ENCODE measurements around the gene KCNIP1.

The KCNIP1 gene

DNA sequence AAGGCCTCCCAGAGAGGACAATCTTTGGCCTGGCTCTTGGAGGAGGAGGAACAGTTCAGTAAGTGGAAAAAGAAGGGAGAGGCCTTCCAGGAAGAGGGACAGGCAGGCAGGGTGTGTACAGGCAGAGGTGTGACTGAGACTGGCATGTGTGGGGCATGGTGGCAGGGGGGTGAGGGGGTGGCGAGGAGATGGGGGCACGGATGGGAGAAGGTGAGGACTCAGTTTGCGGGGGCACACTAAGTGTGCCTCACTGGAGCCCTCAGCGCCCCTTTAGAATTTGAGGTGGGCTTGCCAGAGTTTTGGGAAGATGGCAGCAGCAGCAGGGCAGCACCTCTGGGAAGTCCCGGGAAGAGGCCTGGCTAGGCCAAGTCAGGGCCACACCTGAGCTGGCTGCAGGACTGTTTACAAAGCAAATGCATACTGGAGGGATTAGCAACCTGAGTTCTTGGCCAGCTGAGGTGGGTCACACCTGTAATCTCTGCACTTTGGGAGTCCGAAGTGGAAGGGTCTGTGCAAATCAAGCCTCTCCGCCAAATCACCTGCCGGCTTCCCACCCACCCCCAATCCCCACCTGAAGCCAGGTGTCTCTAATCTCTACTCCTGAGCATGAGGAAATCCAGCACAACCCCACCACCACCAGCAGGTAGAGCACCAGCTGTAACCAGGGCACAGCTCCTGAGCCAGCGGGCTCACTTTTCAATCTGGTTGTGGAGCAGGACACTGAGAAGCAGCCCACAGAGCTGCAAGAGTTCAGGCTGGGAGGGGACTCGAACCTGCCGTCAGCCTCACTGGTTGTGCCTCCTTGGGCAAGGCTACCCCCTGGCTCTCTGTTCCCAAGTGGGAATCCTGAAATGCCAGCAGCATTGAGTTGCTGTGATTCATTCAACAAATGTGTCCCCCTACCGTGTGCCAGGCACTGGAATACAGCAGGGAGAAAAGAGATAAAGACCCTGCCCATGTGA is 269.5 kb downstream of the KCNIP1 start:
- DNase-seq (ENCODE audit: low read depth): no peak

DNA sequence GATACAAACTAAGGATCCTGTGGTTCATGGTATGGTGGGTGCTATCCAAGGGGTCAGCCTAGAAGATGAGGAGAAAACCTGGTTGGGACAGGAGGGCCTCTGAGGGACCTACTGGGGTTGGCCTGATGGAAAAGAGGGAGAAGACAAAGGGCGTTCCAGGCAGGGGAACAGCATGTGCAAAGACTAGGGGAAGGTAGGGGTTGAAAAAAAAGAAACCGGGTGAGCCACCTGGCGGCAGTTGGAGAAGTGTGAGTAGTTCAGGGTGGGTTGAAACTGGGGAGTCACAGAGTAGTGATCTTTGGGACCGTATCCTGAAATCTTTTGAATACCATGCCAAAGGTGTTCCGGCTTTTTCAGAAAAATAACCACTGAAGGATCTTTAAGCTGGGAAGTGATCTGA is 271.0 kb downstream of the KCNIP1 start:
- TF ChIP-seq, protein P1, sequence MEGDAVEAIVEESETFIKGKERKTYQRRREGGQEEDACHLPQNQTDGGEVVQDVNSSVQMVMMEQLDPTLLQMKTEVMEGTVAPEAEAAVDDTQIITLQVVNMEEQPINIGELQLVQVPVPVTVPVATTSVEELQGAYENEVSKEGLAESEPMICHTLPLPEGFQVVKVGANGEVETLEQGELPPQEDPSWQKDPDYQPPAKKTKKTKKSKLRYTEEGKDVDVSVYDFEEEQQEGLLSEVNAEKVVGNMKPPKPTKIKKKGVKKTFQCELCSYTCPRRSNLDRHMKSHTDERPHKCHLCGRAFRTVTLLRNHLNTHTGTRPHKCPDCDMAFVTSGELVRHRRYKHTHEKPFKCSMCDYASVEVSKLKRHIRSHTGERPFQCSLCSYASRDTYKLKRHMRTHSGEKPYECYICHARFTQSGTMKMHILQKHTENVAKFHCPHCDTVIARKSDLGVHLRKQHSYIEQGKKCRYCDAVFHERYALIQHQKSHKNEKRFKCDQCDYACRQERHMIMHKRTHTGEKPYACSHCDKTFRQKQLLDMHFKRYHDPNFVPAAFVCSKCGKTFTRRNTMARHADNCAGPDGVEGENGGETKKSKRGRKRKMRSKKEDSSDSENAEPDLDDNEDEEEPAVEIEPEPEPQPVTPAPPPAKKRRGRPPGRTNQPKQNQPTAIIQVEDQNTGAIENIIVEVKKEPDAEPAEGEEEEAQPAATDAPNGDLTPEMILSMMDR (conservative IDR thresholded peaks at IDR 0.05; ENCODE audit: control insufficient read depth, insufficient read depth, low read depth, low read length): no peak
- DNase-seq (ENCODE audit: low read depth): no peak
- no peak overlapping the region for H3K4me3 ChIP-seq (ENCODE audit: control insufficient read depth, low read depth, low read length)

More for the DNA sequence above, 269.5 kb downstream of the KCNIP1 start:
- TF ChIP-seq, protein P1 (conservative IDR thresholded peaks at IDR 0.05; ENCODE audit: control insufficient read depth, insufficient read depth, low read depth, low read length): no peak
- no peak overlapping the region for H3K4me3 ChIP-seq (ENCODE audit: control insufficient read depth, low read depth, low read length)

DNA sequence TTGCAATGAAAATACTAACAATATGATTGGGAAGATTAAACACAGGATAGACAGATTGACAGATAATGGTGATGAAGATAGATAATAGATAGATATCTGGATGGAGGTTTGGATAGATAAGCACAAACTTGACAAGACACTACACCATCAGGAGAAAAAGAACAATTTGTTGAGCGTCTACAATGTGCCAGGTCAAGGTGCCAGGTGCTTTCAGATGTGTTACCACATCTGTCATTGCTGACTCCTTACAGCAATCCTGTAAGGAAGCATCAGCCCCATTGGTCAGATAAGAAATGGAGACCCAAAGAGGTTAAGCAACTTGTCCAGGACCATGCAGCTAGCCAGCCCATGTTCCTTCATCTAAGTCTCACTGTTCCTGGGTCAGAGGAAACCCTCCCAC is 278.1 kb downstream of the KCNIP1 start:
- TF ChIP-seq, protein P1 (conservative IDR thresholded peaks at IDR 0.05; ENCODE audit: control insufficient read depth, insufficient read depth, low read depth, low read length): no peak

DNA sequence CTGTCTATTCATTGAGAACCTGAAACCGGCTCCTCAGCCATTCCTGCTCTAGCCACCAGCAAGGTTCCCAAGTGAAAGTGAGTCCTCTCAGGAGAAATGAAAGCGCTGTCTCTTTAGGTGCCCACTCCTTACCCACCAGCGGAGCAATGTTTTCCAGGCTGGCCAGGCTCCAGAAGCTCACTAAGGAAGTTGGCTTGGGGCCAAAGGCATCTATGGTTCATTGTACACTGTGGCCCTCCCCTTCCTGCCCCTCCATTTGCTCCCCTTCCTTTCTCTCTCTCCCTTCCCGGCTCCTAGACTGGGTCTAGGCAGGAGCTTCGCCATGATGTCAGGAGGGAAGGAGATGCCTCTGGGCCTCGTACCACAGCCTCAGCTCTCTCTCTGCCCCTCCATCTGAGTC is 278.6 kb downstream of the KCNIP1 start:
- DNase-seq (ENCODE audit: low read depth): no peak
- no peak overlapping the region for H3K4me3 ChIP-seq (ENCODE audit: control insufficient read depth, low read depth, low read length)
- TF ChIP-seq, protein P1 (conservative IDR thresholded peaks at IDR 0.05; ENCODE audit: control insufficient read depth, insufficient read depth, low read depth, low read length): no peak

More for the DNA sequence above, 278.1 kb downstream of the KCNIP1 start:
- no peak overlapping the region for H3K4me3 ChIP-seq (ENCODE audit: control insufficient read depth, low read depth, low read length)
- no peak for DNase-seq (ENCODE audit: low read depth)

DNA sequence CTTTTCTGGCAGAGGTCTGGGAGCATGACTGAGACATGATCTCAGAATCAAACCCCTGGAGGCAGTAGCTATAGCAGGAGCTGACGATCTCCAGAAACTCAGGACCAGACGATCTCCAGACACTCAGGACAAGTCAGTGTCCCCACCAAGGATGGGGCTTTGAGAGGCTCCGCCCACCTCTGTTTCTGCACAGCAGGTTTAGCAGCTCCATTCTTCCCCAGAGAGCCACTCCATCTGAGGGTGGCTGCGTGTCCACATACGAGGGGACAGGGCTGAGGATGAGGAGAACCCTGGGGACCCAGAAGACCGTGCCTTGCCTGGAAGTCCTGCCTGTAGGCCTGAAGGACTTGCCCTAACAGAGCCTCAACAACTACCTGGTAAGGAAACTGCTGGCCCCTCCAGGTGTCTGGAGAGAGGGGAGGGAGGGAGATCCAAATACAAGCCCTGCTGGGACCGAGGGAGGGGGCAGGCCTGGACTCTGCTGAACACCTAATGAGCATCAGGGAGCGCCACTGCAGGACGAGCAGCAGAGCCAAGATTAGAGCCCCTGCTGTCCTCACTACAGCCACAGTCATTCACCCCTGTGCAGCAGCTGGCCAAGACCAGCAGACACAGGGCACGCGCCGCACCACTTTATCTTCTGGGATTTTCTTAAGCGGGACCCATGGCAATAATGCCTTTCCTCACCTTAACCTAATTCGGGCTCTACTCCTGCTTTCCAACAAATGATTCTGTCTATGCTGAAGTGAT is 279.9 kb downstream of the KCNIP1 start, which contains the start of gene GABRP:
Gene GABRP, plus strand, starts transcription at position 228 of the 750 bp plus-strand sequence. CDS start 4,891 bp downstream, outside the sequence.
- H3K4me3 ChIP-seq (ENCODE audit: control insufficient read depth, low read depth, low read length): no peak within 1 kb of the TSS
- DNase-seq (ENCODE audit: low read depth): no peak
- TF ChIP-seq, protein P1 (conservative IDR thresholded peaks at IDR 0.05; ENCODE audit: control insufficient read depth, insufficient read depth, low read depth, low read length): no peak

DNA sequence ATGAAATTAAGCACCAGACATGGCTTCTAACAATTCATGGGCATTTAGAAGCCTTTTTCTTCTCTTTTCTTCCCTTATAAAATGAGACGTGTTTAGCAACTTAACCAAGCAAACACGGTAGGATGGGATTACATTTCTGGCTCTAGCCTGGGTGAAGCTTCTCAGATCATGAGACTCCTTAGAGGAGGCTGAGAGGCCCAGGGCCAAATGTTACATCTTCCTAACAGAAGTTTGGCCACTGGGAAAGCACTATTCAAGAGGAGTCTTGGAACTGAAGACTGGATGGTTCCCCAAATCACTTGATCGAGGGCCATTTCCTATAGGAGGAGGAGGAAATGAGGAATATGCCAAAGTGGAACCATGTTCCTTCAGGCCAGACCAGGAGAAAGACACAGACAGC is 281.6 kb downstream of the KCNIP1 start:
- TF ChIP-seq, protein P1 (conservative IDR thresholded peaks at IDR 0.05; ENCODE audit: control insufficient read depth, insufficient read depth, low read depth, low read length): no peak
- DNase-seq (ENCODE audit: low read depth): no peak
- H3K4me3 ChIP-seq (ENCODE audit: control insufficient read depth, low read depth, low read length): no peak overlapping the region
